ENCODE measurements around the gene UBE2N.

- TF ChIP-seq, protein P1, sequence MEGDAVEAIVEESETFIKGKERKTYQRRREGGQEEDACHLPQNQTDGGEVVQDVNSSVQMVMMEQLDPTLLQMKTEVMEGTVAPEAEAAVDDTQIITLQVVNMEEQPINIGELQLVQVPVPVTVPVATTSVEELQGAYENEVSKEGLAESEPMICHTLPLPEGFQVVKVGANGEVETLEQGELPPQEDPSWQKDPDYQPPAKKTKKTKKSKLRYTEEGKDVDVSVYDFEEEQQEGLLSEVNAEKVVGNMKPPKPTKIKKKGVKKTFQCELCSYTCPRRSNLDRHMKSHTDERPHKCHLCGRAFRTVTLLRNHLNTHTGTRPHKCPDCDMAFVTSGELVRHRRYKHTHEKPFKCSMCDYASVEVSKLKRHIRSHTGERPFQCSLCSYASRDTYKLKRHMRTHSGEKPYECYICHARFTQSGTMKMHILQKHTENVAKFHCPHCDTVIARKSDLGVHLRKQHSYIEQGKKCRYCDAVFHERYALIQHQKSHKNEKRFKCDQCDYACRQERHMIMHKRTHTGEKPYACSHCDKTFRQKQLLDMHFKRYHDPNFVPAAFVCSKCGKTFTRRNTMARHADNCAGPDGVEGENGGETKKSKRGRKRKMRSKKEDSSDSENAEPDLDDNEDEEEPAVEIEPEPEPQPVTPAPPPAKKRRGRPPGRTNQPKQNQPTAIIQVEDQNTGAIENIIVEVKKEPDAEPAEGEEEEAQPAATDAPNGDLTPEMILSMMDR (IDR thresholded peaks at IDR 0.05): no peak
- TF ChIP-seq EZH2 (IDR thresholded peaks at IDR 0.05): no peak
Measured at GRCh38 chr12:93483151-93483807, 41.5 kb upstream of the UBE2N start.
